Neuronal stem cell (in vitro differentiated cells): ENCODE measurements around the gene TRIM73.
A peak's percentile ranks its signal among the peaks of the same experiment; 100 is the strongest.
"Not testable (repeated sequence)": the region's sequence is repeated elsewhere in the genome, so short reads cannot be mapped to it uniquely, and the experiment has no call there.

Experiments used
- DNase-seq: peaks from one replicate; pipeline ENCODE4 v3.0.0-alpha.2; 2013; ENCODE audit warnings: low spot score
- H2AFZ ChIP-seq: one replicate; pipeline ENCODE4 v1.6.1; 2013; ENCODE audit warnings: mild to moderate bottlenecking, low read length, inconsistent platforms
- H2AK5ac ChIP-seq: 2 replicates; pipeline ENCODE4 v1.6.1; 2013; ENCODE audit warnings: low read depth, mild to moderate bottlenecking, inconsistent platforms, low read length, moderate library complexity, mixed read lengths
- H2BK120ac ChIP-seq: 2 replicates; pipeline ENCODE4 v1.6.1; 2013; ENCODE audit warnings: low read depth, mild to moderate bottlenecking, inconsistent platforms, low read length, moderate library complexity, mixed read lengths
- H2BK12ac ChIP-seq: one replicate; pipeline ENCODE4 v1.6.1; 2013; ENCODE audit warnings: low read length, inconsistent platforms
- H2BK15ac ChIP-seq: 2 replicates; pipeline ENCODE4 v1.6.1; 2013; ENCODE audit warnings: mild to moderate bottlenecking, low read length, inconsistent platforms, mixed read lengths
- H2BK5ac ChIP-seq: one replicate; pipeline ENCODE4 v1.6.1; 2013; ENCODE audit warnings: inconsistent platforms, mild to moderate bottlenecking, low read length, moderate library complexity
- H3K14ac ChIP-seq: one replicate; pipeline ENCODE4 v1.6.1; 2013; ENCODE audit warnings: low read length, inconsistent platforms
- H3K18ac ChIP-seq: 2 replicates; pipeline ENCODE4 v1.6.1; 2013; ENCODE audit warnings: low read length, inconsistent platforms
- H3K23ac ChIP-seq: 2 replicates; pipeline ENCODE4 v1.6.1; 2013; ENCODE audit warnings: low read depth, mild to moderate bottlenecking, mixed read lengths, low read length, inconsistent platforms; ENCODE audit not compliant: poor library complexity
- H3K27ac ChIP-seq: replicated peaks from 3 replicates; pipeline ENCODE4 v1.5.1; 2013; ENCODE audit warnings: low read length, inconsistent platforms
- H3K27me3 ChIP-seq, 3 experiments: 2 replicates each; pipeline ENCODE4 v1.6.1; 2013; ENCODE audit warnings: low read length in 3 of 3, mild to moderate bottlenecking in 2 of 3, inconsistent platforms in 1 of 3, low read depth in 1 of 3, mixed read lengths in 1 of 3, moderate library complexity in 1 of 3; ENCODE audit not compliant: control insufficient read depth in 3 of 3, insufficient read depth in 3 of 3
- H3K36me3 ChIP-seq, 2 donors: replicated peaks in 1 of 2; 2 replicates each; pipeline ENCODE4 v1.6.1; 2013; ENCODE audit warnings: low read length in 2 of 2; ENCODE audit not compliant: control insufficient read depth in 2 of 2, insufficient read depth in 2 of 2
- H3K4ac ChIP-seq: 2 replicates; pipeline ENCODE4 v1.6.1; 2013; ENCODE audit warnings: inconsistent platforms, mild to moderate bottlenecking, low read length, moderate library complexity
- H3K4me1 ChIP-seq, 2 donors: 1 replicate in 1 of 2; 2 replicates in 1 of 2; pipeline ENCODE4 v1.6.1; 2013; ENCODE audit warnings: low read length in 2 of 2, low read depth in 1 of 2; ENCODE audit not compliant: control insufficient read depth in 2 of 2, insufficient read depth in 1 of 2
- H3K4me2 ChIP-seq: one replicate; pipeline ENCODE4 v1.6.1; 2013; ENCODE audit warnings: mild to moderate bottlenecking, low read length, inconsistent platforms; ENCODE audit not compliant: insufficient read depth, poor library complexity, severe bottlenecking
- H3K4me3 ChIP-seq, 2 donors: 2 replicates each; pipeline ENCODE4 v1.5.1; 2013; ENCODE audit warnings: low read length in 2 of 2, mild to moderate bottlenecking in 2 of 2, inconsistent platforms in 1 of 2, moderate library complexity in 1 of 2
- H3K79me1 ChIP-seq: one replicate; pipeline ENCODE4 v1.6.1; 2013; ENCODE audit warnings: low read depth, mild to moderate bottlenecking, inconsistent platforms, low read length, moderate library complexity
- H3K9ac ChIP-seq: one replicate; pipeline ENCODE4 v1.6.1; 2013; ENCODE audit warnings: mild to moderate bottlenecking, low read depth, low read length, inconsistent platforms; ENCODE audit not compliant: poor library complexity
- H3K9me3 ChIP-seq, 2 donors: replicated peaks in 1 of 2; 2 replicates each; pipeline versions ENCODE3 to v1.6.1; 2013; ENCODE audit warnings: low read length in 2 of 2, mild to moderate bottlenecking in 2 of 2, inconsistent platforms in 1 of 2, low read depth in 1 of 2, mixed read lengths in 1 of 2, moderate library complexity in 1 of 2; ENCODE audit not compliant: control insufficient read depth in 2 of 2, insufficient read depth in 1 of 2
- H4K8ac ChIP-seq: one replicate; pipeline ENCODE4 v1.6.1; 2013; ENCODE audit warnings: low read depth, mild to moderate bottlenecking, inconsistent platforms, low read length, moderate library complexity
- H4K91ac ChIP-seq: one replicate; pipeline ENCODE4 v1.6.1; 2013; ENCODE audit warnings: low read length, low read depth, mild to moderate bottlenecking, inconsistent platforms; ENCODE audit not compliant: poor library complexity
- WGBS, 2 donors: extraction: QIAGEN DNeasy Blood & Tissue Kit; methylation state at CpG; one replicate each; pipeline ENCODE4 v1.1.7; 2013; ENCODE audit warnings: missing lambda C conversion rate in 2 of 2, mixed read lengths in 1 of 2; ENCODE audit not compliant: insufficient read length in 2 of 2, insufficient replicate concordance in 1 of 2; ENCODE audit errors: extremely low coverage in 2 of 2; 5-methylcytosine and 5-hydroxymethylcytosine counted together

The TRIM73 gene

GRCh38 chr7:75442101-75442464 is 46.7 kb downstream of the TRIM73 start:
- no CpG with 5 or more reads among the region's 37 CpGs for WGBS, 2 donors
- not testable (repeated sequence) for H2BK15ac ChIP-seq, DNase-seq, H3K9me3 ChIP-seq, H3K27ac ChIP-seq, H3K18ac ChIP-seq, H2BK120ac ChIP-seq, H4K8ac ChIP-seq, H3K4ac ChIP-seq, H3K4me1 ChIP-seq, H3K79me1 ChIP-seq, H2AFZ ChIP-seq, H2BK5ac ChIP-seq, H3K14ac ChIP-seq, H2BK12ac ChIP-seq, H3K23ac ChIP-seq, H2AK5ac ChIP-seq, H3K27me3 ChIP-seq, H4K91ac ChIP-seq
- Histone ChIP-seq H3K4me3 (peak overlapping the region; percentile 40 to 74), H3K36me3 (peaks cover 14 to 36% of the 10 kb centered on the region in 2 donors), H3K9ac (peak overlapping the region; percentile 21), H3K4me2 (peak overlapping the region; percentile 18)

- not testable (repeated sequence) for H3K4me2 ChIP-seq, H3K9me3 ChIP-seq, H2BK120ac ChIP-seq, H2AK5ac ChIP-seq, H4K91ac ChIP-seq, H3K4me1 ChIP-seq, H3K27me3 ChIP-seq, H3K79me1 ChIP-seq, H3K18ac ChIP-seq, H2BK12ac ChIP-seq, H2BK5ac ChIP-seq, H3K4ac ChIP-seq, H3K23ac ChIP-seq, H3K14ac ChIP-seq, H4K8ac ChIP-seq, H2BK15ac ChIP-seq, H3K9ac ChIP-seq
- H3K27ac ChIP-seq, result peak overlapping the region; percentile 56
- peak; percentile 12 for DNase-seq
- H2AFZ ChIP-seq, result peak overlapping the region; percentile 59
- peak overlapping the region; percentile 54 to 81 for H3K4me3 ChIP-seq
- WGBS, 2 donors, result no CpG with 5 or more reads among the region's 76 CpGs
- peaks cover 12 to 31% of the 10 kb centered on the region in 2 donors for H3K36me3 ChIP-seq
Observed at GRCh38 chr7:75442465-75443111, 47.2 kb downstream of the TRIM73 start.

GRCh38 chr7:75449946-75450345 is 54.5 kb downstream of the TRIM73 start:
- WGBS, 2 donors, result no CpG with 5 or more reads among the region's 5 CpGs
- H3K27me3 ChIP-seq, H2BK12ac ChIP-seq, DNase-seq, H3K4ac ChIP-seq, H2BK5ac ChIP-seq, H3K4me1 ChIP-seq, H2BK120ac ChIP-seq, H3K27ac ChIP-seq, H3K9ac ChIP-seq, H3K36me3 ChIP-seq, H3K9me3 ChIP-seq, H3K18ac ChIP-seq, H3K23ac ChIP-seq, H2AK5ac ChIP-seq, H3K4me2 ChIP-seq, H3K79me1 ChIP-seq, H3K14ac ChIP-seq, H4K91ac ChIP-seq, H3K4me3 ChIP-seq, H2AFZ ChIP-seq, H4K8ac ChIP-seq, H2BK15ac ChIP-seq: not testable (repeated sequence)

- H2AFZ ChIP-seq, H3K4ac ChIP-seq, H3K4me1 ChIP-seq, H3K27me3 ChIP-seq, H3K79me1 ChIP-seq, H3K4me3 ChIP-seq, H3K14ac ChIP-seq, H3K9me3 ChIP-seq, H2BK15ac ChIP-seq, H3K9ac ChIP-seq, H4K8ac ChIP-seq, H2AK5ac ChIP-seq, H3K4me2 ChIP-seq, H3K18ac ChIP-seq, H3K27ac ChIP-seq, H2BK12ac ChIP-seq, H2BK120ac ChIP-seq, H3K23ac ChIP-seq, DNase-seq, H2BK5ac ChIP-seq, H4K91ac ChIP-seq, H3K36me3 ChIP-seq: not testable (repeated sequence)
- WGBS, 2 donors, result no CpG with 5 or more reads among the region's 4 CpGs
Observed at GRCh38 chr7:75452494-75452955, 57.1 kb downstream of the TRIM73 start.
